Placental epithelial cell (primary cell): ENCODE results near the gene DFFA. TPM values are rescaled to one million over a fixed set of nuclear protein-coding genes. Genes with fewer than 3 reads are reported as not detected.

Experiments used
- total RNA-seq: library from RNA; depleted of rRNA; stranded (reverse); fragments of >200 nt; gene quantifications from 2 replicates; pipeline ENCODE4 v1.2.3, GENCODE V29; 2012

The DFFA gene
- 32.6 and 44.5 TPM in 2 replicates for total RNA-seq

GRCh38 chr1:10472220-10473144 is at the start of gene DFFA:
Gene DFFA, minus strand, starts transcription at chr1:10472529. Its CDS starts 71 bp downstream, at chr1:10472458.

GRCh38 chr1:10474613-10475507 is 2.5 kb upstream of the DFFA start, which contains the start of gene PEX14:
Gene PEX14, plus strand, starts transcription at chr1:10474950. Its CDS starts 17 bp downstream, at chr1:10474967.

GRCh38 chr1:10449751-10450150 is 22.6 kb downstream of the DFFA start, which contains the start of gene CORT:
Gene CORT, plus strand, starts transcription at chr1:10450031. Its CDS starts 193 bp downstream, at chr1:10450224.

GRCh38 chr1:10430216-10431069 is 41.9 kb downstream of the DFFA start, which contains the start of gene CENPS:
Gene CENPS, plus strand, starts transcription at chr1:10430433. Its CDS starts 85 bp downstream, at chr1:10430518.

Other genes starting within 250 kb of the DFFA start
- 63.6 and 89.0 TPM in 2 replicates for gene PGD, start 73.5 kb downstream of the DFFA start, total RNA-seq
- gene CENPS, start 42.1 kb downstream of the DFFA start, total RNA-seq: 11.2 and 18.5 TPM in 2 replicates
- 0.11 and 0.79 TPM in 2 replicates for gene CORT, start 22.5 kb downstream of the DFFA start, total RNA-seq
- gene PEX14, start 2.4 kb upstream of the DFFA start, total RNA-seq: 15.7 and 17.6 TPM in 2 replicates